ENCODE results near the gene WIPF2. TPM values are rescaled to one million over a fixed set of nuclear protein-coding genes. Genes with fewer than 3 reads are reported as not detected.

WIPF2 gene
- total and polyA plus RNA-seq, 2 donors (not counting 3 experiments of a cell fraction or from before 2014, with no cell fraction given), result 8.4 to 30.4 TPM

GRCh38 chr17:40312893-40313667 lies 94.0 kb downstream of the WIPF2 start:
- H3K4me1 ChIP-seq (ENCODE audit: control insufficient read depth, extremely low read depth, insufficient read depth, low read length), result peaks cover 65% of the 10 kb centered on the region
- H3K79me2 ChIP-seq (ENCODE audit: control insufficient read depth, insufficient read depth, low read length), result no peaks in the 10 kb centered on the region
- H3K4me2 ChIP-seq (ENCODE audit: insufficient read depth, low read length), result no peak overlapping the region
- dilution Hi-C loops (cut with MboI; ENCODE audit: extremely low pct_ligation_motif_present, low sequenced_read_pairs) (no loop called here), intact Hi-C loops (cut with micrococcal nuclease) (no loop called here)
- no peaks in the 10 kb centered on the region for H3K9me1 ChIP-seq (replicated peaks; ENCODE audit: control insufficient read depth, extremely low read depth, insufficient read depth, low read length)
- POLR2A ChIA-PET, result no interaction called here
- no peak overlapping the region for H3K9ac ChIP-seq (replicated peaks; ENCODE audit: extremely low read depth, insufficient read depth, low read length)
- TF ChIP-seq CTCF (IDR thresholded peaks at IDR 0.05; ENCODE audit: extremely low read depth in 1 of 2, insufficient read depth in 1 of 2, low read depth in 1 of 2, low read length in 2 of 2) (no peak), EZH2 (IDR thresholded peaks at IDR 0.05; ENCODE audit: borderline replicate concordance, low read depth, low read length, severe bottlenecking) (no peak), MYC (IDR thresholded peaks at IDR 0.05; ENCODE audit: low read depth, low read length) (no peak), GATA2 (IDR thresholded peaks at IDR 0.05; ENCODE audit: insufficient read depth, insufficient read length, low read depth, low read length) (no peak), FOS (IDR thresholded peaks at IDR 0.05; ENCODE audit: borderline replicate concordance, insufficient read depth, low read length) (no peak), POLR2A (IDR thresholded peaks at IDR 0.05; ENCODE audit: low read depth, low read length) (no peak), POLR2AphosphoS5 (IDR thresholded peaks at IDR 0.05; ENCODE audit: insufficient read depth, low read depth, low read length) (no peak), JUN (IDR thresholded peaks at IDR 0.05; ENCODE audit: borderline replicate concordance, insufficient read depth, insufficient read length, low read depth) (no peak)
- TF ChIP-seq, protein P1, sequence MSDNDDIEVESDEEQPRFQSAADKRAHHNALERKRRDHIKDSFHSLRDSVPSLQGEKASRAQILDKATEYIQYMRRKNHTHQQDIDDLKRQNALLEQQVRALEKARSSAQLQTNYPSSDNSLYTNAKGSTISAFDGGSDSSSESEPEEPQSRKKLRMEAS (IDR thresholded peaks at IDR 0.05; ENCODE audit: insufficient read depth, insufficient read length), result no peak
- no peak overlapping the region for H3K4me3 ChIP-seq (replicated peaks in 1 of 3; ENCODE audit: insufficient read depth in 1 of 3, low read depth in 1 of 3, low read length in 3 of 3)
- CTCF ChIA-PET, result interaction anchor here (0.6 to 15.6 kb wide), 3 partner anchors 10 to 43 kb away, joined by 5 to 530 read pairs (median 11); partner anchors contain the start of gene GJD3
- no peak for DNase-seq (ENCODE audit: low read depth, low spot score)
- H3K27ac ChIP-seq (ENCODE audit: insufficient read depth, low read depth, low read length), result no peak overlapping the region
- H3K27me3 ChIP-seq (ENCODE audit: control insufficient read depth in 2 of 2, insufficient read depth in 2 of 2, low read length in 2 of 2), result no peaks in the 10 kb centered on the region
- H3K36me3 ChIP-seq (ENCODE audit: control insufficient read depth in 2 of 2, extremely low read depth in 1 of 2, insufficient read depth in 2 of 2, low read length in 2 of 2), result no peaks in the 10 kb centered on the region
- H3K9me3 ChIP-seq (replicated peaks; ENCODE audit: control insufficient read depth, insufficient read depth, low read length), result no peaks in the 10 kb centered on the region
- H4K20me1 ChIP-seq (replicated peaks; ENCODE audit: control insufficient read depth, extremely low read depth, insufficient read depth, low read length), result no peaks in the 10 kb centered on the region
- FAIRE-seq, result peak; percentile 26
- BruUV-seq (replicated peaks), result no TSS peak
- H2AFZ ChIP-seq (ENCODE audit: low read depth, low read length), result no peak overlapping the region

All from endothelial cell of umbilical vein (primary cell).